NCI-H146 treated with DMSO at 0.1 percent for 48 hours (cell line): ENCODE measurements around the gene AP1S2.
"Not testable (repeated sequence)": the region's sequence is repeated elsewhere in the genome, so short reads cannot be mapped to it uniquely, and the experiment has no call there.

ENCODE experiments used
- DNase-seq: peaks from one replicate; lab custom pipeline; 2025; ENCODE audit not compliant: unreplicated experiment; lab: John Stamatoyannopoulos, UW

AP1S2 gene

GRCh38 chrX:15855568-15856221 is 1.1 kb upstream of the AP1S2 start:
- DNase-seq: no peak

DNA sequence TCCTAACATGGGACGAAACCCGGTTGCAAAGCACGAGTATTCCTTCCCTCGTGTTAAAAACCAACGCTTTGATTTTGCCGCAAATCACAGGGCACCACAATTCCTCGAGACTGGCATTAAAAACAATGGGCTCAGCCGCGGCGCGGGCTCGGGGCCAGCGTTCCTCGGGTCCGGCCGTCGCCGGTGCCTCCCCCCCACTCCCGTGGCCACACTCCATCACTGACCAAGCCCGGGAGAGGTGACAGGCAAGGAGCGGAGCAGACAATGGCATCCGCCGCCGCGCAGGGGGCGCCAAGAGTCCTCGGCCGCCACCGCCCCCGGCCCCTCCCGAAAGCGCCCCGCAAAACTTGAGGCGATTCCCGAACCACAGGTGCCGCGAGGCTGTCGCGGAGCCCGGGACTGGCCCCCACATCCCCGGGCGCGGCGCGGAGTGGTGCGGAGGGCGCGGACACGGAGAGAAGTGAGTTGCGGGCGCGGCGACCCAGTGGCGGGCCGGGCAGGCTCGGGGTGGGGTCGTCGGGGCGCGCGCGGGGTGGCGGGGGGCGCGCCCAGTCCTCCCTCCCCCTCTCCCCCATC is 445 bp downstream of the AP1S2 start:
- DNase-seq: peak; percentile 14

DNA sequence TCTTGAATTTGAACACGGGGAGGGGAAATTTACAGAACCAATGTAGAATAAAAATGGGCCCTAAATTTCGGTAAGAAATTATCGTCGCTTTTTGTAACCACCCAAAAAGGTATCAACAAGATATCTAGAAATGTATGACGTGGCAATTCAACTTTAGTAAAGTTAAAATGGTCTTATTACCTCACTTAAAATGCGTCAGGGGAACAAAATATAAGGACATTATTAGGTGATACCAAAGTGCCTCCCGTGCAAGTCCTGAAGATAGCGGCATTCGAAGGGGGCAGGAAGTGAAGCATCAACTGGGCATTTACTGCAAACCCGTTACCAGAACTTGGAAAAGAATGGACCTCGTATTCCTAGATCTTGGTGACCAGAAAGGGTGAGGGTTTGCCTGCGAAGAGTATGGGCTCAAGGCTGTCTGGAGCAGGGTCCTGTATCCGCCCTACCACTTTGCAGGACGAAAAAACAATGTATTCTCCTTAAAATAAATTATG is 980 bp downstream of the AP1S2 start:
- DNase-seq: no peak

- DNase-seq: no peak
Observed at GRCh38 chrX:15849555-15849954, 5.1 kb downstream of the AP1S2 start.

DNA sequence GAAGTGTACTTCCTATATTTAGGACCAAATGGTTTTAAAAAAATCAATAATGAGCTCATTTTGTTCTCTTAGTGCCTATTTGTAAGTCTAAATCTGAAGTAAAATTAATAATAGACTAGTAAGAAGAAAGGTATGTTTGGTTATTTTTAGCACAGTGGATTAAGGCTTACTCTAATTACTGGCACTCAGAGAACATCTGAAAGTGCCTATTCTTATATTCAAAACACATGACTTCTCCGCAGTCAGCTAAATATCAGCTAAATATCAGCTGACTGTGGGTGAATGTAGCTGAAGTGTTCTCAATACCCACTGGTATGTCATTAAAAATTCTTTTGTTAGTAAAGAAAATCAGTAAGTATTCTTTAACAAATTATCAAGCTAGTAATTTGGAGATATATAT is 6.0 kb downstream of the AP1S2 start:
- no peak for DNase-seq

GRCh38 chrX:15843960-15844359 is 10.7 kb downstream of the AP1S2 start:
- no peak for DNase-seq

- DNase-seq: no peak
Observed at GRCh38 chrX:15841853-15842516, 12.6 kb downstream of the AP1S2 start.

GRCh38 chrX:15838017-15838416 is 16.6 kb downstream of the AP1S2 start:
- DNase-seq: no peak

- DNase-seq: no peak
Observed at GRCh38 chrX:15834827-15835595, 19.6 kb downstream of the AP1S2 start.

DNA sequence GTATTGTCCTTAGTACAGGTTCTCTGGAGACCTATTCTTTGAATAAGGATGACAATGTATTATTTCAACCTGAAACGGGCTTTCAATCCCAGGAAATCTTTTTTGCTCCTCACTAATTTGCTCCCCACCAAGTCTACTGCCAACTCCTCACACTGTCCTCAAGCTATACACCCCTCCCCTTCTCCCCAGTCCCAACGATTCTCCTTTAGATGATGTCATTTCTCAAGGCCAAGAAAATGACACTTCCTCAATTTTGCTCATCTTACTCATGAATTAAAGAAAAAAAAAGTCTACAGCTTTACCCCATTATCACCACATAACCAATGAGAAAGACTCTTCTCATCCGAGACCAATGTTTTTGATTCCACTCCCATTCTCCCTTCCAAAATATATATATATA is 20.6 kb downstream of the AP1S2 start:
- DNase-seq: no peak

GRCh38 chrX:15831347-15831746 is 23.3 kb downstream of the AP1S2 start:
- not testable (repeated sequence) for DNase-seq

DNA sequence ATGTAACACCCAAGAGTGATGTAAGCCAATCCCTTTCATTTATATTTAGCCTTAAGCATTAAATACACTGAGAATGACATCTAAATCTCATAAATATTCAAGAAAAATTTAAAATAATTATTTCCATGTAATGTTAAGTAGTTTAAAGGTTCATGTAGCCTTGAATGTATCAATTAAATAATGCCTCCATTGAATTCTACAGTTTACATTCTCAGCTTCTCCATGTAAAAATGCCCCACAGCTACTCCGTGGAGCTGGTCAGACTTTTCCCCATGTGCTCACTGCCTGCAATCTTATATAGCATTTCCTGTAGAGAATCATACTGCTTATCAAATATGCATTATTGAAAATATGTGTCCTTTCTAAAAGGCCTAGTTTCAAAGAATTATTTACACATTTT is 25.4 kb downstream of the AP1S2 start:
- DNase-seq: no peak

DNA sequence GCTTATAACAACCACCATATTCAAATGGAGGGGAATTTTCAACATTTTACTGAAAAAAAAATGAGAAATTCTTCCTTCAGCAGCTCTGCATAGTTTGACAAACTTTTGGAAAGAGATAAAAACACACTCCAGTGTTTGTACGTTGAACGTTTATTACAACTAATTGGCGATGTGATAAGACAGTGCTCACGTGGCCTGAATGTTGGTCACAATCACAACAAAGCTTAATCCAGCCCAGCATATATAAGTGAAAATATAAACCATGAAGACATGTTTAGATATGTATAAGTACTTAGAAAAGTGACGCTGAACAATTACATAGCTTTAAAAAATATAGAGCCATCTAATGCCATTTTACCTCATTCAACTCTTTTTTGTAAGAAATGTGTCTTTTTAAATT is 28.7 kb downstream of the AP1S2 start:
- no peak for DNase-seq

GRCh38 chrX:15822922-15823321 is 31.7 kb downstream of the AP1S2 start:
- no peak for DNase-seq

DNA sequence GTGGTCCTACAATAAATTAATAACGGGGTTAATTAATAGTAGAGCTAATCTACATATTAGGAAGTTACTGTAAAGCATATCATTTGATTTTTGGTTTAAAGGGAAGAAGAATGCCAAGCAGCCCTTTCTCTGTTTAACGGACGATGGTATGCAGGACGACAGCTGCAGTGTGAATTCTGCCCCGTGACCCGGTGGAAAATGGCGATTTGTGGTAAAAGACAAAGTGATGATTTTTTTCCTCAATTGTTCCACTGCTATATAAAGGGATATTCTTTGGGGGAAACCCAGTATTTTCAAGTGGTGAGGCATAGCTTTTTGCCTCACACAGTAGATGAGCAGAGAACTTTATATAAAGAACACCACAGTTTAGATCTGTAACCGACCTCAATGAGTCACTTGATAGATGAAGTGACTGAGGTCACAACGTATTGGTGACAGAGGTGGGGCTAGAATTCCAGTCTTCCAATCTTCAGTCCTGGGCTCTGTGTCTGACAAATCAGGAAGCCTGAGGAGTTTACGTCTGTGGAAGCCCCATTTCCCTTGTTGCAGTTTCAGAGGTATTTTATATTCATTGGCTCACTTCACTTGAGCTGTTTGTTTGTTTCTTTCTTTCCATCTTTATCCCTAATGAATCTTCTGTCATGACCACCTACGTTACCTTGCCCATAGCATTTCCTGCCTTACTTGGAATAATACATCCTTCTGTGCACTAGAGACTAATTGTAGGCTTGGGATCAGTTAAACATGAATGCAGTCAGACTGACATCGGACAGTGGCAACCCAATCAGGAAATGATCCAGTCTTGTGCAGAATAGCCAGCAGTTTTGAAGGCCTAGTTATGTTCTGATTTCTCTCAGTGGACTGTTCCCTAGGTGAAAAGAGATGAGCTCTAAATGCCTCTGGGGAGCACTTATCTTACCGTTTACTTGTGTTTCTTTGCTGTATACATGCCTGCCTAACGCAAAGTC is 34.2 kb downstream of the AP1S2 start:
- DNase-seq: no peak

DNA sequence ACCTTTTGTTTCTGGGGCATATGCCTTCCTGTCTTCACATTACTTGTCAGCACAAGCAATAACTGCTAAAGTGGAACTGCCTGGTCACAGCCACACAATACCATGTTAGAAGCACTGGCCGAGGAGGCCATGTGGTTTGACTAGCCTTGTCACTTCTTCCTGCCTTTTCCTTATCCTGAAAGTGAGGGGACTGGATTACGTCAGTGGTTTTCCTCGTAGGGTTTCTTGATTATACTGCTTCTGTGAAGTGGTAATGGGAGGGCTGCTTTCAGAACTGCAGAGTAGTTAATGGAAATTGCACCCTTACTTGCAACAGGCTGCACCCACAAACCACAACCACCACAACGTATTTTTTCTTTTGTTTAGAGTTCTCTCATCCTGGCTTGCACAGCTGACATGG is 37.7 kb downstream of the AP1S2 start:
- no peak for DNase-seq

GRCh38 chrX:15816438-15816809 is 38.2 kb downstream of the AP1S2 start:
- no peak for DNase-seq

- DNase-seq: no peak
Observed at GRCh38 chrX:15815779-15816437, 38.7 kb downstream of the AP1S2 start.

DNA sequence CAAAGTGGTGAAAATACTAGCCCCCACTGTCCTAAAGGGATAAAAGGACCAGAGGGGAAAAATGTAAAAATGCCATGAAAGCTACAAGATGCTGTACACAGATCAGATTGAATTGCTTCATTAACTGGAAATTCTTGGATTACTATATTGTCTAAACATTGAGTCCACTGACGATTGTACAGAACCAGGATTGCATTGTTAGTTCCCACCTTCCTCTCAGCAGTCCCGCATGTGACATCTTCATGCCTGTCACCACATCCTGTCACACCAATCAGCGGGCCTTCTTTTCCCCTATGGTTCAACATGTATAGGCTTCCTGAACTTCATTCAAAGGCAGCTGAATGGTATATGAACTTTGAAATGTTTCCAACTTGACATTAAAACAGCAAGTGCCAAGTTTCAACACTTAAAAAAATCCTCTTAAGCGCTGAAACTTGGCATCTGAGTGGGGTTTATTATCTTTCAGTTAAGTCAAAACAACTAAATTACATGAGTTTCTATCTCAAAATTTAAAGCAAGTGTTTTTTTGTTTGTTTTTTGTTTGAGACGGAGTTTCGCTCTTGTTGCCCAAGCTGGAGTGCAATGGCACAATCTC is 39.7 kb downstream of the AP1S2 start:
- DNase-seq: no peak

GRCh38 chrX:15813416-15813815 is 41.2 kb downstream of the AP1S2 start:
- no peak for DNase-seq
